HEK293T (cell line): ENCODE data around the gene FAM151A.

Experiments used
- CTCF ChIA-PET: fragments of 350-600 bp; formaldehyde crosslinking; extraction: SDS; loops from one replicate; lab custom pipeline; 2021; ENCODE audit warnings: antibody characterized with exemption, inconsistent platforms; lab: Yijun Ruan, JAX
- POLR2A ChIA-PET: fragments of 350-600 bp; formaldehyde crosslinking; extraction: SDS; loops from one replicate; lab custom pipeline; 2020; ENCODE audit warnings: antibody characterized with exemption, inconsistent platforms; lab: Yijun Ruan, JAX
- DNase-seq: peaks from one replicate; pipeline ENCODE4 v3.0.0; 2012; ENCODE audit warnings: mixed read lengths; ENCODE audit errors: extremely low spot score
- ARNT ChIP-seq: fragments of 450-650 bp; IDR thresholded peaks from 2 replicates; pipeline ENCODE4 v1.6.1; 2017; ENCODE audit warnings: mild to moderate bottlenecking
- BHLHE40 ChIP-seq: fragments of 450-650 bp; IDR thresholded peaks from 2 replicates; pipeline ENCODE4 v1.6.1; 2016; ENCODE audit warnings: mild to moderate bottlenecking, moderate library complexity, borderline replicate concordance
- CTBP1 ChIP-seq: fragments of 450-650 bp; IDR thresholded peaks from 2 replicates; pipeline ENCODE4 v1.6.1; 2016; ENCODE audit warnings: borderline replicate concordance
- ELF4 ChIP-seq: fragments of 450-650 bp; IDR thresholded peaks from 2 replicates; pipeline ENCODE4 v1.6.1; 2017; ENCODE audit warnings: antibody characterized with exemption
- FOXA1 ChIP-seq: fragments of 450-650 bp; IDR thresholded peaks from 2 replicates; pipeline ENCODE4 v1.6.1; 2016; ENCODE audit warnings: mild to moderate bottlenecking
- FOXK2 ChIP-seq: fragments of 450-650 bp; IDR thresholded peaks from 2 replicates; pipeline ENCODE4 v1.6.1; 2016; ENCODE audit warnings: mild to moderate bottlenecking
- FOXM1 ChIP-seq: fragments of 450-650 bp; IDR thresholded peaks from 2 replicates; pipeline ENCODE4 v1.6.1; 2017; ENCODE audit warnings: mild to moderate bottlenecking, borderline replicate concordance
- HDGF ChIP-seq: fragments of 450-650 bp; IDR thresholded peaks from 2 replicates; pipeline ENCODE4 v1.6.1; 2017; ENCODE audit warnings: antibody characterized with exemption, borderline replicate concordance
- L3MBTL2 ChIP-seq: fragments of 450-650 bp; conservative IDR thresholded peaks from 2 replicates; pipeline ENCODE4 v1.6.1; 2016; ENCODE audit warnings: mild to moderate bottlenecking
- LEF1 ChIP-seq: fragments of 450-650 bp; IDR thresholded peaks from 2 replicates; pipeline ENCODE4 v1.6.1; 2017; ENCODE audit warnings: mild to moderate bottlenecking, borderline replicate concordance
- NFRKB ChIP-seq: fragments of 450-650 bp; IDR thresholded peaks from 2 replicates; pipeline ENCODE4 v1.6.1; 2016; ENCODE audit warnings: mild to moderate bottlenecking, moderate library complexity
- SP1 ChIP-seq: fragments of 450-650 bp; IDR thresholded peaks from 2 replicates; pipeline ENCODE4 v1.6.1; 2017
- SUZ12 ChIP-seq: fragments of 450-650 bp; IDR thresholded peaks from 2 replicates; pipeline ENCODE4 v1.6.1; 2016; ENCODE audit warnings: mild to moderate bottlenecking
- TARDBP ChIP-seq: fragments of 450-650 bp; IDR thresholded peaks from 2 replicates; pipeline ENCODE4 v1.6.1; 2016
- ZNF384 ChIP-seq: fragments of 450-650 bp; IDR thresholded peaks from 2 replicates; pipeline ENCODE4 v1.6.1; 2016
- TF ChIP-seq, protein P1 (sequence below): fragments of 450-650 bp; IDR thresholded peaks from 2 replicates; pipeline ENCODE4 v1.6.1; 2016

The FAM151A gene

DNA sequence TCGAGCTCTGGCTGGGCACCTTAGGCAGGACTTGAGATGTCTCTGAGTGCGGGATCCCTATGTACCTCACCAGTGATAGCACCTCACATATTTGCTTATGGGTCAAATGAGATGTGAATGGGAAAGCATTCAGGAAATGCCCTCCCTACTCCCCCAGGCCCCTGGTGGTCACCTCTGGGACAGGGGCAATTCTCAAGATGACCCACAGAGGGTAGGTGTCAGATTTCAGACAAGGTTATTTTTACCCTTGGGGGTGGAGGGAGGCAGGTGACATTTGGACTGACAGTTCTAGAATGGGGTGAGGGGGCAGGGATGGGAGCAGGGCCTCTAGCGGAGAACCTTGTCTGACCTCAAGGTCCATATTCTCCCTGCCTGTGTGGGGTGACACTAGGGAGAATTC, 48.2 kb downstream of the FAM151A start:
- no peak for TF ChIP-seq FOXM1
- ChIA-PET CTCF (no interaction called here), POLR2A (no interaction called here)
- no peak for DNase-seq

DNA sequence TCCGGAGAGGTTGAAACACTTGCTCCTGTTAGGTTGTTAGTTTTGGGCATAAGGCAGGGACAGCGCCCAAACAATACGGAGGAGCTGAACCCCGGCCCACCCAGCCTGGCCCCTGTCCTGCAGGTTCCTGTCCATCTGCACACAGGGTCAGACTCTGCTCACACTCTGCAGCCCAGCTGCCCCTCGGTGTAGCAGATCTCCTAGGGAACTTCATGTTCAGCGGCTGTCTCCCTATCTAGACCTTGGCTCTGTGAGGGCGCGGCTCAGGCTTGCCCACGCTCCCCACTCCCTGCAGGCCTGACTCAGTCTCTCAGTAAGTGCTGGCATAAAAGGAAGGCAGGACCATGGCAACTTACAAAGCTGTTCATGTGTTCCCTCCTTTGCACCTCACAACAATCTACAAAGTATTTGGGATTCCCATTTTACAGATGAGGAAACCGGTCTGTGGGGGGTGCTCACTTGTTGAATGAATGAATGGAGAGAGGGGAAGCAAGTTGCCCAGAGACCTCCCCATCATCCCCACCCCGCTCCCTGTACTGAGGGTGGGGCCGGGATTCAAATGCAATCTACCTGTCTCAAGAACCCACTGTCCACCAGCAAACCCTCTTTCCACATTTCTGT, 49.1 kb downstream of the FAM151A start:
- POLR2A ChIA-PET, result no interaction called here
- CTCF ChIA-PET, result no interaction called here
- DNase-seq, result no peak
- no peak for TF ChIP-seq HDGF
- TF ChIP-seq L3MBTL2, result no peak
- no peak for TF ChIP-seq TARDBP
- no peak for TF ChIP-seq SUZ12
- TF ChIP-seq LEF1, result no peak
- no peak for TF ChIP-seq SP1
- no peak for TF ChIP-seq ELF4
- no peak for TF ChIP-seq ARNT
- no peak for TF ChIP-seq FOXK2
- TF ChIP-seq BHLHE40, result no peak
- no peak for TF ChIP-seq FOXA1
- no peak for TF ChIP-seq NFRKB
- no peak for TF ChIP-seq ZNF384
- TF ChIP-seq, protein P1, sequence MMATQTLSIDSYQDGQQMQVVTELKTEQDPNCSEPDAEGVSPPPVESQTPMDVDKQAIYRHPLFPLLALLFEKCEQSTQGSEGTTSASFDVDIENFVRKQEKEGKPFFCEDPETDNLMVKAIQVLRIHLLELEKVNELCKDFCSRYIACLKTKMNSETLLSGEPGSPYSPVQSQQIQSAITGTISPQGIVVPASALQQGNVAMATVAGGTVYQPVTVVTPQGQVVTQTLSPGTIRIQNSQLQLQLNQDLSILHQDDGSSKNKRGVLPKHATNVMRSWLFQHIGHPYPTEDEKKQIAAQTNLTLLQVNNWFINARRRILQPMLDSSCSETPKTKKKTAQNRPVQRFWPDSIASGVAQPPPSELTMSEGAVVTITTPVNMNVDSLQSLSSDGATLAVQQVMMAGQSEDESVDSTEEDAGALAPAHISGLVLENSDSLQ, result no peak
- no peak for TF ChIP-seq CTBP1
- no peak for TF ChIP-seq FOXM1

DNA sequence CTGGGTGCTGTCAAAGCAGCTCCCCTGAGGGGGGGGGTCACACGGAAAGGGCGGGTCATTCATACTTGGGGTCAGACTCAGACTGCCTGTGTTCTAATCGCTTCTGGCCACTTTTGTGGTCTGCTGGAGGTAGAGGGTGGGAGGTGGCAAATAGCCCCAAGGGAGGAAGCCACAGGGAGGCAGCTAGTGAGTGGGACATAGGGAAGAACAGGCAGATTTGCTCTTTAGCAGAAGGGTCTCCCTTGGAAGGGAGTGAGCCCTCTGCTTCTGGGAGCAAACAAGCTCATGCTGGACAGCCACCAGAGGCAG, 50.8 kb downstream of the FAM151A start:
- POLR2A ChIA-PET, result no interaction called here
- CTCF ChIA-PET, result no interaction called here
- no peak for DNase-seq

DNA sequence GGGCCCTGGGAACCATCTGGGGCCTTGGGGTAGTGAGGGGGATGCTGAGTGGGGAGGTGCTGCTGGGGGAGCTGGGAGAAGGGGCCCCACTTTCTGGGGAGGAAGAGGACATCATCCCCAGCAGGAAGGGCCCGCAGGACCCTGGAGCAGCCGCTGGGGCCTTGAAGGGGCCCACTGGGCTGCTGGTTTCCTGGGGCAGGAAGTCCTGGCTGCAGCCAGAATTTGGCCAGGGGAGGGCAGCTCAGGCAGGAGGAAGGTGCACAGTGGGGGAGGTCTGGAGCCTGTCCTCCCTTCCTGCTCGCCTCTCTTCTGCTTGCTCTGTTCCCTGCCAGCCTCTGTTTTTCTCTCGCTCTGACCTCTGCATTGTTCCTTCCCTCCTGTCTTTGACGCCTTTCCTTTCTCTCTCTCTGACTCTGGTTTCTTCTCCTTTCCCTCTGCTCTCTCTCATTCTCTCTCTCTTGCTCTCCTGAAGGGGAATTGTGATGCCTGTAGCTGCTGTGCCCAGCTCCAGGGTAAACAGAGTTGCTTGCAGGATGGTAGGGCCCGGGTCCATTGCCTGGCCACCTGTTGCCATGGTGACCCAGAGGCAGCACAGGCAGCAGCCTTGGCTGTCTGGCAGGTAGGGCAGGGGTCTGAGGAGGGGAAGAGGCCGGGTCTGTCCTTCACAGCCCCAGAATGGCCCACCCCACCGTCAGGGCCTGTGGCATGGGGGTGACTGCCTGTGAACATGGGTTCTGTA, 51.4 kb downstream of the FAM151A start:
- POLR2A ChIA-PET, result interaction anchor here (0.6 kb wide), 1 partner anchor 21 kb away, joined by 4 read pairs; no protein-coding TSS in a partner anchor
- CTCF ChIA-PET, result no interaction called here
- TF ChIP-seq NFRKB, result no peak
- TF ChIP-seq ARNT, result no peak
- no peak for TF ChIP-seq L3MBTL2
- TF ChIP-seq TARDBP, result no peak
- TF ChIP-seq HDGF, result no peak
- no peak for TF ChIP-seq ZNF384
- TF ChIP-seq ELF4, result no peak
- TF ChIP-seq BHLHE40, result no peak
- TF ChIP-seq SP1, result no peak
- no peak for TF ChIP-seq FOXK2
- no peak for TF ChIP-seq LEF1
- TF ChIP-seq FOXA1, result no peak
- TF ChIP-seq CTBP1, result no peak
- TF ChIP-seq FOXM1, result no peak
- no peak for TF ChIP-seq SUZ12
- TF ChIP-seq, protein P1, result no peak
- no peak for DNase-seq

More for the DNA sequence above, 50.8 kb downstream of the FAM151A start:
- TF ChIP-seq ZNF384 (no peak), L3MBTL2 (no peak), FOXM1 (no peak), FOXA1 (no peak), ARNT (no peak), NFRKB (no peak), HDGF (no peak), SP1 (no peak), ELF4 (no peak), FOXK2 (no peak), BHLHE40 (no peak), TARDBP (no peak), CTBP1 (no peak), LEF1 (no peak), SUZ12 (no peak)
- TF ChIP-seq, protein P1, result no peak

DNA sequence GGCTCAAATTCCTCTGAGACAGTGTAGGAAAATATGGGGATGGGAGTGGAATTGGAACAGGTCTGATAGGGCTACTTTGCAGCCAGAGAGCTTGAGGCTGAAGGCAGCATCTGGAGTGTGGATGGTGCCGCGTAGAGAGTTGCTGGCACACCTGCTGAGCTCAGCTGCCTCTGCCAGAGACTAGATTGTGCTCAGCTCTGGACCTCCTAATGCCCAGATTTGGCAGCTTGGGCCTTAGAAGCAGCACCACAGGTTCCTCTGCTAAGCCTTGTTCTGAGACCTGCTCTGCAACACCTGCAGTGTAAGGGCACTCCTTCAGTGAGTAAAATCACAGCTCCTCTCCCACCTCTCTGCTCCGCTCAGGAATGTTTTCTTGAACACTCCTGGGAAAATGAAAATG, 52.0 kb downstream of the FAM151A start:
- TF ChIP-seq TARDBP, result no peak
- no peak for TF ChIP-seq ELF4
- TF ChIP-seq FOXM1, result no peak
- TF ChIP-seq, protein P1, result no peak
- TF ChIP-seq L3MBTL2, result no peak
- TF ChIP-seq SUZ12, result no peak
- no peak for TF ChIP-seq HDGF
- TF ChIP-seq ARNT, result no peak
- TF ChIP-seq BHLHE40, result no peak
- ChIA-PET POLR2A (interaction anchor here (0.6 kb wide), 1 partner anchor 20 kb away, joined by 4 read pairs; no protein-coding TSS in a partner anchor), CTCF (no interaction called here)
- DNase-seq, result no peak

DNA sequence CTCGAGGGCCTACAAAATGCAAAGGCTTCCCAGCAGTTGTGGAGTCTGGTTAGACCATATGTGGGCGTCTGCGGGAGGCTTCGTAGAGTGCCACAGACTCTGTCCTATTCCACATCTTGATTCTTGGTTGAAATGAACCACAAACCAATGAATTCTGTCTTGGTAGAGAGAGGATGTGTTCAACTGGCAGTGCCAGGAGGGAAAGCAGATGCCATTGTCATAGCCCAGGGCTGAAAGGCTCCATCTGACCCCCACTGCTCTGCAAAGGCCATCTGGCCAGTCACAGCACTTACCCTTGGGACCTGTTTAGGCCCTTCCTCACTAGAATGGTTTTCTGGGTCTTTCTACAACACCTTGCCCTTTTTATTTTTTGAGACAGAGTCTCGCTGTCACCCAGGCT, 53.2 kb downstream of the FAM151A start:
- DNase-seq, result no peak
- POLR2A ChIA-PET, result no interaction called here
- TF ChIP-seq HDGF (no peak), NFRKB (no peak), LEF1 (no peak), FOXA1 (no peak), ELF4 (no peak), TARDBP (no peak)
- CTCF ChIA-PET, result no interaction called here
